Activated T-helper 17 cell treated with anti-CD3 and anti-CD28 coated beads, Interleukin-2, amount 50 U/mL, for 72 hours (primary cell): ENCODE data around the gene SURF1. TPM values are rescaled to one million over a fixed set of nuclear protein-coding genes. Genes with fewer than 3 reads are reported as not detected.
"Not testable (repeated sequence)": the region's sequence is repeated elsewhere in the genome, so short reads cannot be mapped to it uniquely, and the experiment has no call there.

Source experiments
- ATAC-seq: fragments of 150-1000 bp; cut with Tn5 transposase; replicated peaks from 2 replicates; pipeline ENCODE4 v1.10.0; 2021; ENCODE audit warnings: mild to moderate bottlenecking, moderate library complexity
- H3K27ac Mint-ChIP-seq: one replicate; pipeline ENCODE4 v1.8.0; 2022; ENCODE audit warnings: mixed read lengths
- H3K27me3 Mint-ChIP-seq: one replicate; pipeline ENCODE4 v1.8.0; 2022; ENCODE audit warnings: mixed read lengths
- H3K36me3 Mint-ChIP-seq: one replicate; pipeline ENCODE4 v1.8.0; 2022; ENCODE audit warnings: low read depth, mild to moderate bottlenecking, mixed read lengths
- H3K4me1 Mint-ChIP-seq: one replicate; pipeline ENCODE4 v1.8.0; 2022; ENCODE audit warnings: mixed read lengths
- H3K4me3 Mint-ChIP-seq: one replicate; pipeline ENCODE4 v1.8.0; 2022; ENCODE audit warnings: mild to moderate bottlenecking, mixed read lengths
- H3K9me3 Mint-ChIP-seq: one replicate; pipeline ENCODE4 v1.8.0; 2022; ENCODE audit warnings: mixed read lengths
- total RNA-seq, 2 donors: library from RNA; stranded (reverse); gene quantifications; one replicate each; pipeline ENCODE4 v1.2.3, GENCODE V29; 2022

The SURF1 gene
- total RNA-seq, 2 donors from 2014 or later, result 13.9 to 25.4 TPM

DNA sequence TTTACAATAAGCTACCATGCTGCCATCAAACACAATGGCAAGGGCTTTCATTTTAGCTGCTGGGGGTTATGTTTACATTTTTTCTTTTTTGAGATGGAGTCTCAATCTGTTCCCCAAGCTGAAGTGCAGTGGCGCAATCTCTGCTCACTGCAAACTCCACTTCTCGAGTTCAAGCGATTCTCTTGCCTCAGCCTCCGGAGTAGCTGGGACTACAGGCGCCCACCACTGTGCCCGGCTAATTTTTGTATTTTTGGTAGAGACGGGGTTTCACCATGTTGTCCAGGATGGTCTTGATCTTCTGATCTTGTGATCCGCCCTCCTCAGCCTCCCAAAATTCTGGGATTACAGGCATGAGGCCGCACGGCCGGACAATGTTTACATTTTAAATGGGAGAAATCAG lies 21.4 kb downstream of the SURF1 start:
- peak overlapping the region; percentile 89 for H3K27ac Mint-ChIP-seq
- ATAC-seq, H3K9me3 Mint-ChIP-seq, H3K27me3 Mint-ChIP-seq, H3K4me1 Mint-ChIP-seq: not testable (repeated sequence)
- H3K36me3 Mint-ChIP-seq, result peaks cover 85% of the 10 kb centered on the region
- H3K4me3 Mint-ChIP-seq, result peak overlapping the region; percentile 93

- no peak for ATAC-seq
- peaks cover 81% of the 10 kb centered on the region for H3K36me3 Mint-ChIP-seq
- H3K4me1 Mint-ChIP-seq, result peaks cover 4% of the 10 kb centered on the region
- no peaks in the 10 kb centered on the region for H3K27me3 Mint-ChIP-seq
- H3K27ac Mint-ChIP-seq, result peak overlapping the region; percentile 36
- no peaks in the 10 kb centered on the region for H3K9me3 Mint-ChIP-seq
- H3K4me3 Mint-ChIP-seq, result peak overlapping the region; percentile 93
Observed at GRCh38 chr9:133334161-133334560, 22.1 kb downstream of the SURF1 start.

DNA sequence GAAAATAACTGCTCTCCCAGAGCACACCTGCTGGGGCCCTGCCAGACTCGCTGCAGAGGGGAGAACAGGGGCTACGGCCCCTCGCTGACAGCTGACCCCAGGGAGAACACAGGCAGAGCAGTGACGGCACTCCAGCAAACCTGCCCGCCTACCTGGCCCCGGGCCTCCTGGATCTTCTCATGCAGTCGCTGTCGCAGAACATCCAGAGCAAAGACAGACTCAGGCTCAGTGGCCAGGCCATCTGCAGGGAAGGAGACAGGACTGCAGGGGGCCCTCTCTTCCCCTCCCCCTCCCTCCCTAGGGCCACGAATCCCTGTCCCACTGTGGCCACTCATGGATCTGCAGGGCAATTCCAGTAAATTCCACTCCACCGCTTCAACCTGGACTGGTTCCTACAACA lies 22.7 kb downstream of the SURF1 start:
- Mint-ChIP-seq H3K9me3 (no peaks in the 10 kb centered on the region), H3K27me3 (no peaks in the 10 kb centered on the region), H3K4me3 (no peak overlapping the region), H3K4me1 (peaks cover 4% of the 10 kb centered on the region), H3K36me3 (peaks cover 81% of the 10 kb centered on the region), H3K27ac (no peak overlapping the region)
- no peak for ATAC-seq

DNA sequence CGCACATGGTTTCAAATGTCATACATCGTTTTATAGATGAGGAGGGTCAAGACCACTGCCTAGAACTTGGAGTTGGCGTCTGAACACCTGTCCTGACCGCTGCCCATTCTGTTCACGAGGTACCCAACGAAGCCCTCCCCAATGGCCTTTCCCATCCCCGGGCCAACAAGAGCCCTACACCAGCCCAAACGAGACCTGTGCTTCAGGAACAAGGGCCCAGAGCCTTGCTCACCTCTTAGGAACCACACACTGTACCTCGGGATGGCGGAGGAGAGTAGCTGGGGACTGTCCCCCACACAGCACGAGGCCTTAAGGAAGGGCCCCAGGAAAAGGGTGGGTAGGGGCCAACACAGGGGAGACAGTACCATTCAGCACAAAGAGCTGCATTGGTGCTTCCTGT lies 23.3 kb downstream of the SURF1 start:
- peaks cover 4% of the 10 kb centered on the region for H3K4me1 Mint-ChIP-seq
- peaks cover 77% of the 10 kb centered on the region for H3K36me3 Mint-ChIP-seq
- H3K27me3 Mint-ChIP-seq, result no peaks in the 10 kb centered on the region
- ATAC-seq, result no peak
- no peaks in the 10 kb centered on the region for H3K9me3 Mint-ChIP-seq
- no peak overlapping the region for H3K27ac Mint-ChIP-seq
- H3K4me3 Mint-ChIP-seq, result no peak overlapping the region

DNA sequence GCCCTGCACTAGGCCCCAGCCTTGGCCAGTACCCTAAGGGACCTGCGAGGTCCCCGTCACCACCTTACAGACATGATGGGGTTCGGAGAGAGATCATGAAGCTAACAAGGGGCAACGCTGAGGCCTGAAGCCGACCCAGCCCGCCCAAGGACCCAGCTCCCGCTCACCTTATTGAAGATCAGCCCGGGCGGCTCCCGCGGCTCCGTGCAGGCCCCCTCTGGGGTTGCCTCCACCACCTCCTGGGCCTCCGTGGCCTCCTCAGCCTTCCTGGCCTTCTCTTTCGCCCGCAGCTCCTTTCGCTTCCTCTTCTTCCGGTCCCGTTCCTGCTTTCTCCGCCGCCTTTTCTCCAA lies 23.9 kb downstream of the SURF1 start:
- peaks cover 4% of the 10 kb centered on the region for H3K4me1 Mint-ChIP-seq
- H3K27ac Mint-ChIP-seq, result no peak overlapping the region
- no peak for ATAC-seq
- no peaks in the 10 kb centered on the region for H3K9me3 Mint-ChIP-seq
- no peak overlapping the region for H3K4me3 Mint-ChIP-seq
- no peaks in the 10 kb centered on the region for H3K27me3 Mint-ChIP-seq
- peaks cover 75% of the 10 kb centered on the region for H3K36me3 Mint-ChIP-seq

- H3K36me3 Mint-ChIP-seq, result peaks cover 75% of the 10 kb centered on the region
- no peak overlapping the region for H3K27ac Mint-ChIP-seq
- ATAC-seq, result no peak
- H3K27me3 Mint-ChIP-seq, result no peaks in the 10 kb centered on the region
- H3K4me1 Mint-ChIP-seq, result peaks cover 4% of the 10 kb centered on the region
- no peak overlapping the region for H3K4me3 Mint-ChIP-seq
- H3K9me3 Mint-ChIP-seq, result no peaks in the 10 kb centered on the region
Observed at GRCh38 chr9:133331641-133332380, 24.5 kb downstream of the SURF1 start.

DNA sequence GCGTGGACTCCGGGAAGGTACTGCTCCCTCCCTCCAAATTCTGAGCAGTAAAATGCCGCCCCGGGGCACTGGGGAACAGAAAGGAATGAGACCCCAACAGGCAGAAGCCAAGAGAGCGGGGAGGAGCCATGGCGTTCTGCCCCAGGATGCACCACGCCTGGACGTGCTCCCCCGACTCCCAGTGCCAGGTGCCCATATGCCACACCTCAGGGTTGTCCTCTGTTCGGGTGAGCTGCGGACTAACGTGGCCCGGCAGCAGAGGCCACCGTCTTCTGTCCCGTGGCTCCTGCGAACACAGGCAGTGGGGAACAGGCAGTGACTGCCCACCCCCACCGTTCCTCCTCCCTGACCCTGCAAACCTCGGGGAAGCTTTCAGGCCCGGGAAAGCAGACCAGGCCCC lies 25.1 kb downstream of the SURF1 start:
- ATAC-seq, result no peak
- Mint-ChIP-seq H3K9me3 (no peaks in the 10 kb centered on the region), H3K27me3 (no peaks in the 10 kb centered on the region), H3K4me1 (peaks cover 4% of the 10 kb centered on the region), H3K27ac (no peak overlapping the region), H3K36me3 (peaks cover 72% of the 10 kb centered on the region), H3K4me3 (no peak overlapping the region)

DNA sequence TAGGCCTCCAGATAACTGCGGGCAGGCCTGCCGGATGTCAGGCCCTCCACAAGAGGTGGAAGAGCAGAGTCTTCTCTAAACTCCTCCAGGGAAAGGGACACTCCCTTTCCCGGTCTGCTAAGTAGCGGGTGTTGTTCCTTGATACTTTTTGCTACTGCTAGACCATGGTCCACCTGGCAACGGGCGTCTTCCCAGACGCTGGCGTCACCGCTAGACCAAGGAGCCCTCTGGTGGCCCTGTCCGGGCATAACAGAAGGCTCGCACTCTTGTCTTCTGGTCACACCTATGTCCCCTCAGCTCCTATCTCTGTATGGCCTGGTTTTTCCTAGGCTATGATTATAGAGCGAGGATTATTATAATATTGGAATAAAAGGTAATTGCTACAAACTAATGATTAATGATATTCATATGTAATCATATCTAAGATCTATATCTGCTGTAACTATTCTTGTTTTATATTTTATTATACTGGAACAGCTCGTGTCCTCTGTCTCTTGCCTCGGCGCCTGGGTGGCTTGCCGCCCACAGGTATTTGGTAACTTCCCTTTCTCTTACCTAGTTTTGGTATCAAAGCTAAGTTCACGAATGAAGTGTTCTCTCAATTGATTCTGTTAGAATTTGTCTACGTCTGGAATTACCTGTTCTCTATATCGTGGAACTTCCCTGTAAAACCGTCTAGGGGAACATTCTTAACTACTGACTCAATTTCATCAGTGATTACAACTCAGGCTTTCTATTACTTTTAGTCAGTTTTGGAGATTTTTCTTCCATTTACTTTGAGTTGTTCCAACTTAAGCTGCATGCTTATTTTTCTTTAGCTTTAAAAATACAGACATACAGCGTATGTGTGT lies 26.8 kb downstream of the SURF1 start:
- H3K4me1 Mint-ChIP-seq, H3K27me3 Mint-ChIP-seq, H3K4me3 Mint-ChIP-seq, ATAC-seq, H3K27ac Mint-ChIP-seq, H3K9me3 Mint-ChIP-seq: not testable (repeated sequence)
- peaks cover 56% of the 10 kb centered on the region for H3K36me3 Mint-ChIP-seq

DNA sequence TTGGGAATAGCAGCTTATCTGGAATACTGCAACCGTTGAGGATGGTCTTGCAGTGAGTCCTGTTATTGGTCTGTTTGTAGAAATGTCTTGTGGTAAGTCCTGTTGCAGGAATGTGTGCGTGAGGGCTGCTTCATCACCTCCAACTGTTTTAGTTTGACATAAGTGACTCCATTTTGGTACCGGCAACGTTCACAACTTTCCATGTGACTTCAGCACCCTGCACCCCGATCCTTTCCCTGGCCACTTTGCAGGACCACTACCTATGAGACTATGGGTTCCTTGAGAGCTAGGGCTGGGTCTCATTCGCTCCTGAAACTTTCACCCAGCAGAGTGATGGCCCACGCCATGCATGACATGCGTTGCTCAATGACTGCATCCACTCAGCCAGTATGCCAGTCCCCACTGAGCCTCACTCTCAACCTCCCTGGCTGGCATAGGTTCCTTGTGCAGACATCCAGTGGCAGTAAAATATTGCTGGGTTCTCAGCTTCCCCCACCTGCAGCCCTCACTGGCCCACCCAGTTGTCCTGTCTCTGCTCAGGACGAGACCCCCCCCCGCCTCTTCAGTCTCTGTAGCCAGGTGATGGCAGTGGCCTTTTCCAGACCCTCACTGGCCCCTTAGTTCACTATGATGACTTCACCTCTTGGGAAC lies 28.3 kb downstream of the SURF1 start:
- Mint-ChIP-seq H3K36me3 (peaks cover 40% of the 10 kb centered on the region), H3K27ac (no peak overlapping the region), H3K27me3 (no peaks in the 10 kb centered on the region), H3K4me3 (no peak overlapping the region), H3K9me3 (no peaks in the 10 kb centered on the region), H3K4me1 (peaks cover 4% of the 10 kb centered on the region)
- ATAC-seq, result no peak

DNA sequence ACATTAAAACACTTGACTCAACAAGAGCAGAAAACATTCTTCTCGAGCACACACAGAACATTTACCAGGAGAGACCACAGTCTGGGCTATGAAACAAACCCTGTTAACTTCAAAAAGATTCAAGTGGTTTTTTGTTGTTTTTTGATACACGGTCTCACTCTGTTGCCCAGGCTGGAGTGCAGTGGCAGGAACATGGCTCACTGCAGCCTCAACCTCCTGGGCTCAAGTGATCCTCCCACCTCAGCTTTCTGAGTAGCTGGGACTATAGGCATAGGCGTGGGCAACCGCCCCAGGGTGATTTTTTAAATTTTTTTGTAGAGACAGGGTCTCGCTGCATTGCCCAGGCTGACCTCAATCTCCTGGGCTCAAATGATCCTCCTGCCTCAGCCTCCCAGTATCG lies 29.3 kb downstream of the SURF1 start:
- not testable (repeated sequence) for H3K27ac Mint-ChIP-seq, H3K27me3 Mint-ChIP-seq, H3K4me3 Mint-ChIP-seq, H3K4me1 Mint-ChIP-seq, H3K9me3 Mint-ChIP-seq, ATAC-seq
- H3K36me3 Mint-ChIP-seq, result peaks cover 30% of the 10 kb centered on the region

DNA sequence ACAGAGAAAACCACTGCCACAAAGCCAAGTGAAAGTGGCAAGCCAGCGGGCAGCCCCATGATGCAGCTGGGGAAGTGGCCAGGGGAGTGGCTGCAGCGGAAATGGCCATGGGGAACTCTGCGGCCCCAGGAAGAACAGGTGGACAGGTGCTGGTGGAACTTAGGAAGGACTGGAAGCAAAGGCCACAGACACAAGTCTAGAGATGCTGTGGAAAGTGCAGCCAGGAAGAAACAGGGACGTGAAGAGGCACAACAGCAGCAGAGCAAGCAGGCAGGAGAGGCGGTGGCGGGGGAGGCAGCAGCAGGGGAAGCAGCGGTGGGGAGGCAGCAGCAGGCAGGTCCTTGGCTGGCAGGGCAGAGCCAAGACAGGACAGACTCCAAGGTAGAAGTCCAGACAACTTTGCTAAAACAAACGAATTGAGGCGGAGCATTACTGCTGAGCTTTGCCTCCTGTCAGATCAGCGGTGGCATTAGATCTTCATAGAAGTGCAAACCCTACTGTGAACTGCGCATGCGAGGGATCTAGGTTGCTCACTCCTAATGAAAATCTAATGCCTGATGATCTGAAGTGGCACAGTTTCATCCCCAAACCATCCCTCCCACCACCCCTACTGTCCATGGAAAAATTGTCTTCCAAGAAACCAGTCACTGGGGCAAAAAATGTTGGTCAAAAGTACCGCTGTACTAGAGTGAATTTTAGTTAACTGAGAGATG lies 32.1 kb downstream of the SURF1 start:
- no peak for ATAC-seq
- H3K4me1 Mint-ChIP-seq, result no peaks in the 10 kb centered on the region
- no peak overlapping the region for H3K27ac Mint-ChIP-seq
- H3K27me3 Mint-ChIP-seq, result no peaks in the 10 kb centered on the region
- peaks cover 6% of the 10 kb centered on the region for H3K36me3 Mint-ChIP-seq
- no peak overlapping the region for H3K4me3 Mint-ChIP-seq
- H3K9me3 Mint-ChIP-seq, result no peaks in the 10 kb centered on the region

DNA sequence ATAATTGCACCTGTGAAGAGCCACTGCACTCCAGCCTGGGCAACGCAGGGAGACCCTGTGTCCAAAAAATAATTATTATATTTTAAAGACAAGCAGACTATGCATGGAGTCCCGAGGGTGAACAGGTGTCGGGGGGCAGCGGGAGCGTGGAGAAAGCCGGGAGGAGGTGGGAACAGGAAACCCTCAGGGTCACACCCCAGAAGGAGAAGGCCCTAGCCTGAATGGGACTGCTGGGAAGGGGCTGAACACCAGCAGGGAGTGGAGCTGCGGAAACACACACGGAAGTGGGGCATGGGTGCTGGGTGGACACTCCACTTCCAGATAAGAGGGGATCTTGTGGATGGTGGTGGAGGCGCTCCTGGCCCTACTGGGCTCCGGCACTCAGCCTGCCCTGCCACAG lies 33.1 kb downstream of the SURF1 start:
- Mint-ChIP-seq H3K4me1 (no peaks in the 10 kb centered on the region), H3K36me3 (no peaks in the 10 kb centered on the region), H3K27ac (no peak overlapping the region), H3K9me3 (no peaks in the 10 kb centered on the region), H3K4me3 (no peak overlapping the region), H3K27me3 (no peaks in the 10 kb centered on the region)
- no peak for ATAC-seq

DNA sequence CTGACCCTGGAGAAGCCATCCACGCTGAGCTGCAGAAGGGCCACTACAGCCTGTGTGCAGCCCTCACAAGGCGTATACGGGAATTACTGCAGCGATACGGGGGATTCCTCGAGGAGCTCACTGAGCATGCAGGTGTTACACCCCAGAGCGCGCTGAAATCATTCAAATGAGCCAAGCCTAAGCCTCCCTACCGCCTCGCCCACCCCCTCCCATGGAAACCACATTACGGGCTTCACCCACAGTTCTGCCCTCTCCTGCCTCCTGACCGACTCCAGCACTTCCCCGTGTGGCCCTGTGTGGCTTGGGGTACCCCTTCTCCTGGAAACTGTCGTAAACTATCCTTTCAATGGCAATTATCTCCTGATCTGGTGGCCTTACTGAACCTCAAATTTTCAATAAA lies 33.6 kb downstream of the SURF1 start:
- Mint-ChIP-seq H3K27ac (no peak overlapping the region), H3K4me1 (no peaks in the 10 kb centered on the region), H3K27me3 (no peaks in the 10 kb centered on the region), H3K9me3 (no peaks in the 10 kb centered on the region), H3K36me3 (no peaks in the 10 kb centered on the region), H3K4me3 (no peak overlapping the region)
- ATAC-seq, result no peak

DNA sequence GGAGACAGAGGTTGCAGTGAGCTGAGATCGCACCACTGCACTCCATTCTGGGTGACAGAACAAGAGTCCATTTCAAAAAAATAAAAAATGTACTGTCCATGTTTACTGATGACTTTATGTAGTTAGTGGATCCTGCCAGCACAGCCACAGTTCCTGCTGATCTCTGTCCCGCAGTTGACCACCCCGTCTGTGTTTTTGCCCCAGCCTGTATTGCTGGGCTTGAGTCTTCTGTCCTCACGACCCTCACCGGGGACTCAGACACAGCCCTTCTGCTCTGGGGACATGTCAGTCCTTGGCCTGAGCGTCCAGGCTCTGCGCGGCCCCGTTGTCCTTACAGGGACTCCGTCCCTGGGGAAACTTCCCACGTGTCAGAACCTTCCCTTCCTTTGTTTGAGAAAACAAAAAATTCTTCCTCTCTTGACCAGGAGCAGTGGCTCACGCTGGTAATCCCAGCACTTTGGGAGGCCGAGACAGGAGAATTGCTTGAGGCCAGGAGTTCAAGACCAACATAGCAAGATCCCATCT lies 34.8 kb downstream of the SURF1 start:
- Mint-ChIP-seq H3K9me3 (no peaks in the 10 kb centered on the region), H3K27ac (no peak overlapping the region), H3K27me3 (no peaks in the 10 kb centered on the region), H3K4me3 (no peak overlapping the region), H3K36me3 (no peaks in the 10 kb centered on the region), H3K4me1 (no peaks in the 10 kb centered on the region)
- ATAC-seq, result no peak
